Stimulated activated CD8-positive, alpha-beta memory T cell treated with anti-CD3 and anti-CD28 coated beads, Interleukin-15, amount 100 ng/mL, for 1 hour (primary cell): ENCODE measurements around the gene DIRAS1.
"Not testable (repeated sequence)": the region's sequence is repeated elsewhere in the genome, so short reads cannot be mapped to it uniquely, and the experiment has no call there.

Experiments
- DNase-seq: peaks from one replicate; pipeline ENCODE4 v3.0.0-alpha.2; 2020; ENCODE audit warnings: low read depth

The DIRAS1 gene

DNA sequence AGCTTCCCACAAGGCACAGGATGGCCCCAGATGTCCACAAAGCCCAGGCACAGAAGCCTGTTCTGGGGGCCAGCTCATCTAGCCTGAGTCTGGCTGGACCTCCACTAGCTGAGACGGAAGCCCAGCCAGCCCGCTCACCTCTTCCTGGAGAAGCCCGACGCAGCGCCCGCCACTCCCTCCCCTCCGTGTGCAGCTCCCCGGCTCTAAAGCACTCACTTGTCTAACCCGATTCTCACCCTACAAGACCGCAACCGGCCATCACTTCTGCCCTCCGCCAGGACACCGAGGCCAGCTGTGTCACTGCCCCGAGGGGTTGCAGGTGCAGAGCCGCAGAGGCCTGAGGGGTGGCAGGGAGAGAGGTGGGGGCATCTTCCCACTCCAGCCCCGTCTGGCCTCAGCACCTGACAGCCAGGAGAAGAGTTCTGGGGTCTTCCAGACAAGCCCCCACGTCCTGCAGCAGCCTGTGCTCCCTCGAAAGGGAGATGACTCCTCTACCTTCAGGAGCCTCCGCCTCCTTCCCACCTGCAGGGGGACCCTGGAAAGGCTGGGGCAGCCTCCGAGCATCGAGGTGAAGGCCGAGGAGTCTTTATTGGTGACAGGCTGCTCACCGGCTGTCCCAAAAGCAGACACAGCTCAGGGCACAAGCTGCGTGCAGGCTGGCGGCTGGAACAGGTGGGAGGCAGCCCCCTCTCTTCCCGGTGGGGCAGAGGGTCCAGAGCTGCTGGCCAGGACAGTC, 5.9 kb upstream of the DIRAS1 start:
- no peak for DNase-seq

GRCh38 chr19:2726160-2726855, 5.1 kb upstream of the DIRAS1 start:
- no peak for DNase-seq

DNA sequence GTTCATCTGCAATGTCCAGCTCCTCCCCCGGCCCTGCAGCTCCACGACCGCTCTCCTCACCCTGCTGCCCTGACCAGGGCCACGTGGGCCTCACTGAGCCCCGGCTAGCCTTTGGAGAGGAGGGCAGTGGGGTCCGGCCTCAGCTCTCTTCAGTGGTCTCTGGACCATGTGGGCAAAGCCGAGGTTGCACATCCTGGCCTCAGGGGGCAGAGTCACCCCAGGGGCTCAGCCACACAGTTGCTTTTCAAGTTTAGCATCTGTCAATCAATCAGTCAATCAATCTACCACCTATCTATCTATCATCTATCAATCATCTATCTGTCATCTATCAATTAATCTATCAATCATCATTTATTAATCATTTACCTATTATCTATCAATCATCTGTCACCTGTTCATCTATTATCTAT, 3.0 kb upstream of the DIRAS1 start:
- no peak for DNase-seq

DNA sequence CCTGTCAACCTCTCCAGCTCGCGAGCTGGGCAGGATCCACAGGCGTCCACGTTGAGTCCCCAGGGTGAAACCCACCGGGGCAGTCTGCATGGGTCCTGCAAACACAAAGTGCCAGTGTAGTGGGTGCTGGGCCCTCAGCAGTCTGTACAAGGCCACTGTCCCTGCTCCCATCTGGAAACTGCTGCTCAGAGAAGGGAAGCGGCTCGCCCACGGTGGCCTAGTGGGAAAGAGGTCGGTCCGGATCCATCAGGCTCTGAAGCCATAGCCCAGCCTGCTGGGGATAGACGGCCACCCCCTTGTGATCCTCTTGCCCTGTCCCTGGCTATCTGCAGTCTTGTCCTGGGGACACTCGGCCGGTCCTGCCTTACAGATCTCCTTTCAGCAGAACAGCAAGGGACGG, 2.6 kb upstream of the DIRAS1 start:
- no peak for DNase-seq

DNA sequence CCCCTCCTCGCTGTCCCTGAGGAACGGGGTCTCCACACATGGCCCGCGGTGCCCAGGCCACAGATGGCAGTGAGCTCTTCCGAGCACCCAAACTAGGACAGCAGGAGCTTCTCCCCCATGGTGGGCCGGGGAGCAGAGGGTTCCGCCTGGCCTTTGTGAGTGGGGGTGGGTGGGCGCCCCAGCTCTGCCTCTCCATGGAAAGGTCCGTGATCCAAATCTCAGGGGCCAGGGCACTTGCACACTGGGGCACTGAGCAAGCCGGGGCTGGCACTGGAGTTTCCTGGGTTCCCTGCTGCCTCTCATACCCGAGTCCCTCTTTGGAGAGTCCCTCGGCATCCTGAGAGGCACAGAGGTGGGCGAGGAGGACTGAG, 2.2 kb upstream of the DIRAS1 start:
- no peak for DNase-seq

DNA sequence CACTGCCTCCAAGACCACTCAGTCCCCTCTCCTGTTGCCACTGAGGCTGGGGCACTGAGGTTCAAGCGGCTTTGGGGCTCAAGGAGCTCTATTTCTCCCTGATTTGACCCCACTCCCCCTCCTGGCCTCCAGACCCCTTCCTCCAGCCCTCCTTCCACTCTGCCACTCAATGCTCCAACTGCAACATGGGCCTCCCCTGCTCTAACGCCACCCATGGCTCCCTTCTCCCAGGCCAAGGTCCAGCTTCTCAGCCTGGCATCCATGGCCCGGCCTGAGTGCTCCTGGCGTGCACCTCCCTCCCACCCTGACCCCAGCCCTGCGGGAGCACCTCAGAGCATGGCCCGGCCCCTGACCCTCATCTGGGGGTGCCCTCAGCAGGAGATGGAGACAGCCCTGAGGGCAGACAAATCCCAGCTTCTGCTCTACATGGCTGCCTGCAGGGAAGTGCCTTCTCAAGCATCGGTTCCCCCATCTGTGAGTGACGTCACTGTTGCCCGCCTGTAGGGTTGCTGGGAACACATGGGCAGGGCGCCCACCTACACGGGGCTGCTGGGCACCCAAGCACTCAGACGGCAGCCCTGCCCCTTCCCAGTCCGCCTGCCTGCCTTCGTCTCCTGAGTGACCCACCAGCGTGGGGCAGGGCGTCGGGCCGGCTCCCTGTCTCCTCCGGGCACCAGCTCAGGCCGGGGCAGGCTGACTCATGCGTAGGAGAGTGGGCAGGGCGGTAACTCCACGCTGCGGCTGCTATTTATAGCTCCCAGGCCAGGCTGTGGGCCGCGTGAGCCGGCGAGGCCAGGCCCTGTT, 1.6 kb upstream of the DIRAS1 start:
- no peak for DNase-seq

DNA sequence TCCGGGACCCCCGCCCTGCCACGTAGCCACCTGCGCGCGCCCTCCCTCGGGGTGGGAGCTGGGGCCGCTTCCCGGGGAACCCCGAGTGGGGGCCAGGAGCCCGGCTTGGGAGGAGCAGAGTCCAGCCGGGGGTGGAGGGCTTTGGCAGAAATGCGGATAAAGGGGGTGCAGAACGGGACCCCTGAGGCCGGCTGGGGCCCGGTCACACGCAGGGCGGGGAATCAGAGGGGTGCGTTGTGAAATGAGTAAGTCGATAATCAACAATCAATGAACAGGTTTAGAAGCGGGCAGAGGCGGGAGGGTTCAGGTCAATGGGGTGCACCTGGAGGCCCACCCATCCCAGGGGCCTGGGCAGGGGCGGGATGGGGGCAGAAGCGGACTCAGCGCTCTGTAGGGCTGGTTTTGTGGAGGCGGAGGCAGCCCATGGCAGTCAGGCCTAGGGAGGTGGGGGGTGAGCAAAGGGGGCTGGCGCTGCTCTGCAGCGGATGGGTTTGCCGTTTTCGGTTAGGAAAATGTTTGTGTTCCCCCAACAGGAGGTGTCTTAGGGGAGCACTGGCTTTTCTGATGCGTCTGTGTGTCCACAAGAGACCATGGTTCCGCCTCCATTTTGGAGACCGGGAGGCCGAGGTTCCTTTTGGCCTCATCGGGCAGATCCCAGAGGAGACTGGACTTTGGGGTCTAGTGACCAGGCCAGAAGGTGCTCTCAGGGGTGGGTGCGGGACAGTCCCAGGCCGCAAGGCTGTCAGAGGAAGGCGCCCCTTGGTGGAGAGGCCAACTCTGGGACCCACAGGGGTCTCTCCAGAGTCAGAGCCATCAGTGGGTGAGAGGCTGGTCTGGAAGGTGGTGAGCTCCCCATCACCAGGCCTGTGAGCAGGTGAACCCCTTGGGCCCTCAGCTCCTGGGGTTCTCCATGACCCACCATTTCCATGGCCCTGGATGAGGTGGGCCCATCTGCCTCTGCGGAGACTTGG, 683 bp upstream of the DIRAS1 start:
- DNase-seq, result no peak

DNA sequence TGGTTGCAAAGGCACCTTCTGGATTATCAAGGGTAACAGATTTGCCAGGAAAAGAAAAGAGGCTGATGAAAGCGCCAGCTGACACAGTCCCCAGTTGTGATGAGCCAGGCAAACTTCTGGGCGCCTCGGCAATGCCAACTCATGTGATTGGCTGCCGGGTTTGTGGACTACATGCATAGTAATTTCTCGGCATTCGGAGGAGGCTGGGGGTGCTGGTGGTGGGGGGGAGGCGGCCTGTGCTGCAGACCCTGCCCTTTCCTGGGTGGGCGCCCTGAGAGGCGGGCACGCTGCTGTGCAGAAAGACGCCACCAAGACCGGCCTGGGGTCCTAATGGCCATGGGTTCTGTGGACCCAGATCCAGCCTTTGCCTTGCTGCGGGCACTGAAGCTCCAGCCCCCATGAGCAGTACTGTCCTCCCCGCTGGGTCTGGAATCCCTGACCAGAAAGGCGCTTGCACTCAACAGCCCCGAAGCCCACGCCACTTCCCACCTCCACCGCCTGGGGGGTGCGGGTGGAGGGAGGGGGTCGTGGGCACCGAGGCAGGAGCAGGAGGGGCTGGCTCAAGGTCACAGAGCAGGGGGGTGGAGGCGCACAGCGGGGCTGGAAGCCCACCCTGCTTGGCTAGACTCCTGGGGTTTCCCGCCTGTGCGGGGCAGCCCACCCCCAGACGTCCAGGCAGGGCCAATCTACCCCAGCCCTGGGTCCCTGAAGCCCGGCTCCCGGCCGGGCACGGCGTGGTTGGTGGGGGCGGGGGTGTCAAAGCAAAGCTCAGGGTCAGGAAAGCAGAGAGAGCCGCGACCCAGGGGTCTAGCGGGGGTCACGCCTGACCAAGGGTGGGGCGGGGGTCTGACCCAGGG, 1.0 kb downstream of the DIRAS1 start:
- no peak for DNase-seq

DNA sequence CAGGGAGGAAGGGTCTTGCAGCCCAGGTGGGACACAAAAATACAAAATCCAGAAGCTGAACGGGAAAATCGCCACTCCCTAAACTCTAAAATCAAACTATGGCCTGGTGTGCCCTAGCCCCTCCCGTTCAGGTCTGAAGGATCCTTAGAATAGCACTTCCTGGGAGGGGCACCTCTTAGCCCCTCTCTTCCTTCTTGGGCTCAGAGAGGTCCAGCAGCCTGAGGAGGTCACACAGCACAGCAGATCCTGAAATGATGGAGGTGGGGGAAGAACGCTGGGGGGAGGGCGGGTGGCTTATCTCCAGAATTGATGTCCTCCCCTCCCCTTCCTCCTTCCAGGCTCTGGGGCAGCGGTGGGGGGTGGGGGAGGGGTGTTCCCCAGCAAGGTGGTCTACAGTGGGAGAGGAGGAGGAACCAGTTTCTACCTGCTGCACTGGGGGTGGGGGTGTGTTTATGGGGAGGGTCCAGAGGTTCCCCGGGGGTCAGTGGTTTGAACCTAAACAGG, 1.9 kb downstream of the DIRAS1 start:
- DNase-seq, result no peak

GRCh38 chr19:2717638-2718541, 3.3 kb downstream of the DIRAS1 start:
- DNase-seq, result no peak

DNA sequence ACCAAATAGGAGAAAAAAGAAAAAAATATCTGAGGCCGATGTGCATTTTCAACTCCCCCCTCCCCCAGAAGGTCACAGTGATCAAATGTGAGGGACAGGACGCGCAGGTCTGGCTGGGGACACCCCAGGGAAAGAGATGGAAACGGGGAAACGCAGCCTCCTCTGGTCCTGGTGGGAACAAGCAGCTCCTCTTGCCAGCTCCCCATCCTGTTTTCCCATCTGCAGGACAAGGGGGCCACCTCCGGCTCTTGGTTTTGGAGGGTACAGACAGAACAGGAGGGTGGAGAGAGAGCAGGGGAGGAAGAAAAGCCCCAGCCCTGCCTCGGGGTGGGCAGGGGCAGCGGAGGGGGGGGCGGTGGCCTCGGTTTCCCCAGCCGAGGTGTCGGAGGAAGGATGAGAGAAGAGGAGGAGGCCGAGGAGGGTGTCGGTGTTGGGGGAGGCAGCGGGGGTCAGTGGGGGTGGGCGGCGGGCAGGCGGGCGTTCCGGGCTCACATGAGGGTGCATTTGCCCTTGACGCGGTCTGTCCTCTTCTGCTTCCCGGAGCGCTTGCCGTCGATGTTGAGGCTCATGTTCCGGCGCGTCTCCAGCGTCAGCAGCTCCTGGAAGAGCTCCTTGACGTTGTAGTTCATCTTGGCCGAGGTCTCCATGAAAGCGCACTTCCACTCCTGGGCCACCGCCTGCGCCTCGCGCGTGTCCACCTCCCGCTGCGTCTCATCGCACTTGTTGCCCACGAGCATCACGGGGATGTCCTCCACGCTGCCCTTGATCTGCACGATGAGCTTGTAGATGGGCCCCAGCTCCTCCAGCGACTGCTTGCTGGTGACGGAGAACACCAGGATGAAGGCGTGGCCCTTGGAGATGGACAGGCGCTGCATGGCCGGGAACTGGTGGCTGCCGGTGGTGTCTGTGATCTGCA, 4.2 kb downstream of the DIRAS1 start:
- no peak for DNase-seq

GRCh38 chr19:2716275-2716650, 4.9 kb downstream of the DIRAS1 start:
- DNase-seq, result no peak

DNA sequence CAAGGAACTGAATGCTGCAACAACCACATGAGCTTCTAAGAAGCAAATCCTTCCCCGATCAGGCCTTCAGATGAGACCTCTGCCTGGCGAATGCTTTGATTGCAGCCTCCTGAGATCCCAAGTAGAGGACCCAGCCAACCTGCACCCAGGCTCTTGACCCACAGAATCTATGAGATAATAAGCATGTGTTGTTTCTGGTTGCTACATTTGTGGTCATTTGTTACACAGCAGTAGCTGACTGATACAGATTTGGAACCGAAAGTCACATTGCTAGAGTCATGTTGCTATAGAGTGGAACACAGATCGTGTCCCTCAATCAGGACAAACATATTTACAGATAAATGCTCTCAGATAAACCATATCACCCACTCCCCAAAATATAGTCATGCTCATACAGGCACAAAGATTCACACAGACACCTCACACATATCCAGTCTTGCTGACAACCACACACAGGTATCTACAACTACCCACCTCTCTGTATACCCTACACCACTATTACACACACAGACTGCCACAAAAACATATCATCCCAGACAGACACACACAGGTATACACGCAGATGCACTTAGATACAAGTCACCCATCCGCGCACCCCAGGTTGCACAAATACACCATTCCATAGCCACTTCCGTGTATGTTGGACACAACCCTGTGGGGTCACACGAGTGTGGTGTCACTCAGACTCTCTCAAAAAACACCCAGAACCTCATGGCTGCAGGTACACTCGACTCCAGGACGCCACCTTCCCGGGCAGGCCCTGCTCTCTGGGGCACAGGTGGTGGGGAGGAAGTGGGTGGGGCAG, 5.5 kb downstream of the DIRAS1 start:
- DNase-seq, result no peak

- no peak for DNase-seq
These were observed 6.5 kb downstream of the DIRAS1 start for GRCh38 chr19:2714531-2715269.

DNA sequence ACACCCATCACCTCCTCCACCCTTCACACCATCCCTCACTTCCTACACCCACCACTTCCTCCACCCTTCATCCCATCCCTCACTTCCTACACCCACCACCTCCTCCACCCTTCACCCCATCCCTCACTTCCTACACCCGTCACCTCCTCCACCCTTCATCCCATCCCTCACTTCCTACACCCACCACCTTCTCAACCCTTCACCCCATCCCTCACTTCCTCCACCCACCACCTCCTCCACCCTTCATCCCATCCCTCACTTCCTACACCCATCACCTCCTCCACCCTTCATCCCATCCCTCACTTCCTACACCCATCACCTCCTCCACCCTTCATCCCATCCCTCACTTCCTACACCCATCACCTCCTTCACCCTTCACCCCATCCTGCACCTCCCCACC, 7.1 kb downstream of the DIRAS1 start:
- DNase-seq, result not testable (repeated sequence)

DNA sequence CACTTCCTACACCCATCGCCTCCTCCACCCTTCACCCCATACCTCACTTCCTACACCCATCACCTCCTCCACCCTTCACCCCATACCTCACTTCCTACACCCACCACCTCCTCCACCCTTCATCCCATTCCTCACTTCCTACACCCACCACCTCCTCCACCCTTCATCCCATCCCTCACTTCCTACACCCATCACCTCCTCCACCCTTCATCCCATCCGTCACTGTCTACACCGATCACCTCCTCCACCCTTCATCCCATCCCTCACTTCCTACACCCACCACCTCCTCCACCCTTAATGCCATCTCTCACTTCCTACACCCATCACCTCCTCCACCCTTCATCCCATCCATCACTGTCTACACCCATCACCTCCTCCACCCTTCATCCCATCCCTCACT, 8.0 kb downstream of the DIRAS1 start:
- not testable (repeated sequence) for DNase-seq

DNA sequence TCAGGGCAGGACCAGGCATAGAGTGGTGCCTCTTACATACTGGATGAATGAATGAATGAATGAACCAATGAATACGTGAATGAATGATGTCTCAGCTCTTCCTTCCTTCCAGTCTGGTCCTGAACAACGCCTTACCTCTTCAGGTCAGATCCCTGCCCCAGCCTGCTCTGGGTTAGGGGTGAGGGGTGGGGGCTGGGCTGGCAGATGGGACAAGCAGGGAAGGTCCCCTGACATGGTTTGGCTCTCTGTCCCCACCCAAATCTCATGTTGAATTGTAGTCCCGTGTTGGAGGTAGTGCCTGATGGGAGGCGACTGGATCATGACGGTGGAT, 9.3 kb downstream of the DIRAS1 start:
- DNase-seq, result no peak
